ENCODE measurements around the gene KAT5. TPM values are rescaled to one million over a fixed set of nuclear protein-coding genes. Genes with fewer than 3 reads are reported as not detected.
"Not testable (repeated sequence)": the region's sequence is repeated elsewhere in the genome, so short reads cannot be mapped to it uniquely, and the experiment has no call there.

The KAT5 gene
- total RNA-seq, 1 donor from 2014 or later = 72.3 TPM

- peaks cover 18% of the 10 kb centered on the region for H3K27me3 Mint-ChIP-seq
- H3K9me3 Mint-ChIP-seq = no peaks in the 10 kb centered on the region
- peaks cover 3% of the 10 kb centered on the region for H3K4me1 Mint-ChIP-seq
- intact Hi-C loops (cut with micrococcal nuclease) = no loop called here
- no peak overlapping the region for H3K4me3 Mint-ChIP-seq
- no peak overlapping the region for H3K27ac Mint-ChIP-seq
- H3K36me3 Mint-ChIP-seq (ENCODE audit: low read depth) = no peaks in the 10 kb centered on the region
- DNase-seq = no peak
These were observed 13.8 kb upstream of the KAT5 start for GRCh38 chr11:65698205-65698604.

DNA sequence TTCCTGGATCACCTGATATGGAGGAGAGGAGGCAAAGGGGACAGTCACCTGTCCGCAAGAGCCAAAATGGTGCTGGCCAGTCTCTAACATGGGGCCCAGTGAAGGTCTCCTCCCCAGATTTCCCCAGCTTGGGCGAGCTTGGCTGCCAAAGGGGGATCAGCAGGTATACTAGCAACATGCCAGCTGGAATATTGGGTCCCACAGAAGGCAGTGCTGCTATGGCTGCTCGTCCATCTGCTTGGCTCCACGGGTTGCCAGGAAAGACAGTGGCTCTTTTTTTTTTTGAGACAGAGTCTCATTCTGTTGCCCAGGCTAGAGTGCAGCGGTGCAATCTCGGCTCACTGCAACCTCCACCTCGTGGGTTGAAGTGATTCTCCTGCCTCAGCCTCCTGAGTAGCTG is 12.7 kb upstream of the KAT5 start:
- Mint-ChIP-seq H3K36me3 (ENCODE audit: low read depth) (no peaks in the 10 kb centered on the region), H3K27ac (no peak overlapping the region), H3K4me3 (no peak overlapping the region), H3K4me1 (peaks cover 3% of the 10 kb centered on the region), H3K9me3 (no peaks in the 10 kb centered on the region), H3K27me3 (peaks cover 20% of the 10 kb centered on the region)
- no peak for DNase-seq
- intact Hi-C loops (cut with micrococcal nuclease) = no loop called here

DNA sequence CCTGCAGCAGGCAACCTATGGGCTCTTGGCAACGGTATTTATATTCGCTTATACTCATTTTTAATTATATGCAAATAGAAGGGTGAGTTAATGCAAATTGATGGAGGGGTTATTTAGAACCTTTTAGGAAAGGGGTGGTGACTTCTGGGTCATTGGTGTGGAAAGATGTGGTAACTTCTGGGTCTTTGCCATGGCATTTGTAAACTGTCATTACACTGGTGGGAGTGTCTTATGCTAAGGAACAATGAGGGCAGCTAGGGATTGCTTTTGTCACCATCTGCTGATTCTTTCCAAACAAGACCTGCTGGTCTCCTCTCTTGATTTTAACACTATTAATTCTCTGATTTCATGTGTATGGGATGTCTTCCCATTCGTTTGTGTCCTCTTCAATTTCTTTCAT is 11.7 kb upstream of the KAT5 start:
- H3K4me3 Mint-ChIP-seq = no peak overlapping the region
- no peak for DNase-seq
- H3K27ac Mint-ChIP-seq = no peak overlapping the region
- intact Hi-C loops (cut with micrococcal nuclease) = no loop called here
- no peaks in the 10 kb centered on the region for H3K36me3 Mint-ChIP-seq (ENCODE audit: low read depth)
- no peaks in the 10 kb centered on the region for H3K9me3 Mint-ChIP-seq
- H3K4me1 Mint-ChIP-seq = peaks cover 3% of the 10 kb centered on the region
- H3K27me3 Mint-ChIP-seq = peaks cover 20% of the 10 kb centered on the region

DNA sequence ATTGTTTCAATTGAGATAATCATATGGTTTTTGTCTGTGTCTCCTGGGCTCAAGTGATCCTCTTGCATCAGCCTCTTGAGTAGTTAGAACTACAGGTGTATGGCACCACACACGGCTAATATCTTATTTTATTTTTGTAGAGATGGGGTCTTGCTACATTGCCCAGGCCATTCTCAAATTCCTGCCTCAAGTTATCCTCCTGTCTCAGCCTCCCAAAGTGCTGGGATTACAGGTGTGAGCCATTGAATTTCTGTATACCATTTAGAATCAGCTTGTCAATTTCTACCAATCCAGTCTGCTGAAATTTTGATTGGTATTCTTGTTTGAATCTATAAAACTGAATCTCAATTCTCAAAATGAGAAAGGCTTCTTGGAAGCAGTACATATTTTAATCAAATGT is 10.4 kb upstream of the KAT5 start:
- intact Hi-C loops (cut with micrococcal nuclease) = no loop called here
- H3K36me3 Mint-ChIP-seq (ENCODE audit: low read depth) = no peaks in the 10 kb centered on the region
- peaks cover 4% of the 10 kb centered on the region for H3K4me1 Mint-ChIP-seq
- DNase-seq = no peak
- no peak overlapping the region for H3K4me3 Mint-ChIP-seq
- H3K27me3 Mint-ChIP-seq = peaks cover 20% of the 10 kb centered on the region
- H3K27ac Mint-ChIP-seq = no peak overlapping the region
- H3K9me3 Mint-ChIP-seq = no peaks in the 10 kb centered on the region

DNA sequence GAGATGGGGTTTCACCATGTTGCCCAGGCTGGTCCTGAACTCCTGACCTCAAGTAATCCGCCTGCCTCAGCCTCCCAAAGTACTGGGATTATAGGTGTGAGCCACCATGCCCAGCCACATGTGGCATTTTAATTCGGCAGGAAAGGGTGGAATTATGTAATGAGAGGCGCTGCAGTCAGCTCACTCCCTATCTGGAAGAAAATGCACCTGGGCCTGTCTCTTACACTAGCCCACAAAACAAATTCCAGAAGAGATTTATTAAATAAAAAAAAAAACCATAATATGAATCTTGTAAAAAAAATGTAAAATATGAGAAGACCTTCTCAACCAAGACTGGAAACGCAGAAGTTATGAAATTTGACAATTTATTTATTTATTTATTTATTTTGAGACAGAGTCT is 8.2 kb upstream of the KAT5 start:
- no peaks in the 10 kb centered on the region for H3K36me3 Mint-ChIP-seq (ENCODE audit: low read depth)
- no peak overlapping the region for H3K27ac Mint-ChIP-seq
- H3K4me1 Mint-ChIP-seq = peaks cover 10% of the 10 kb centered on the region
- H3K4me3 Mint-ChIP-seq = no peak overlapping the region
- H3K27me3 Mint-ChIP-seq = peaks cover 17% of the 10 kb centered on the region
- no peaks in the 10 kb centered on the region for H3K9me3 Mint-ChIP-seq
- DNase-seq = no peak
- intact Hi-C loops (cut with micrococcal nuclease) = no loop called here

DNA sequence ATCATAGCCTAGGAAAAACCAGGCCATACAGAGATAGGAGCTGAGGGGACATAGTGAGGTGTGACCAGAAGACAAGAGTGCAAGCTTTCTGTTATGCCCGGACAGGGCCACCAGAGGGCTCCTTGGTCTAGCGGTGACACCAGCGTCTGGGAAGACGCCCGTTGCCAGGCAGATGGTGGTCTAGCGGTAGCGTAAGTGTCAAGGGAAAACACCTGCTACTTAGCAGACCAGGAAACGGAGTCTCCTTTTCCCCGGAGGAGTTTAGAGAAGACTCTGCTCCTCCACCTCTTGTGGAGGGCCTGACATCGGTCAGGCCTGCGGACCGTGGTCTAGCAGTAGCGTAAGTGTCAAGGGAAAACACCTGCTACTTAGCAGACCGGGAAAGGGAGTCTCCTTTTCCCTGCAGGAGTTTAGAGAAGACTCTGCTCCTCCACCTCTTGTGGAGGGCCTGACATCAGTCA is 5.7 kb upstream of the KAT5 start:
- H3K27ac Mint-ChIP-seq; H3K9me3 Mint-ChIP-seq; H3K36me3 Mint-ChIP-seq (ENCODE audit: low read depth); H3K4me3 Mint-ChIP-seq: not testable (repeated sequence)
- peak; percentile 93 for DNase-seq
- intact Hi-C loops (cut with micrococcal nuclease) = loop anchor here (1.0 kb wide), 2 partner anchors 112 to 283 kb away; no protein-coding TSS in a partner anchor
- peaks cover 10% of the 10 kb centered on the region for H3K27me3 Mint-ChIP-seq
- H3K4me1 Mint-ChIP-seq = peaks cover 12% of the 10 kb centered on the region

DNA sequence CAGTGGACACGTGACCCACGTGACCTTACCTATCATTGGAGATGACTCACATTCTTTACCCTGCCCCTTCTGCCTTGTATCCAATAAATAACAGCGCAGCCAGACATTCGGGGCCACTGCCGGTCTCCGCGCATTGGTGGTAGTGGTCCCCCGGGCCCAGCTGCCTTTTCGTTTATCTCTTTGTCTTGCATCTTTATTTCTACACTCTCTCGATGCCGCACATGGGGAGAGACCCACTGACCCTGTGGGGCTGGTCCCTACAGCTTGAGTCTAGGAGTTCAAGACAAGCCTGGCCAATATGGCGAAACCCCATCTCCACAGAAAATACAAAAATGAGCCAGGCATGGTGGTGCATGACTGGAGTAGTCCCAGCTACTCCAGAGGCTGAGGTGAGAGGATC is 5.0 kb upstream of the KAT5 start:
- H3K4me3 Mint-ChIP-seq; H3K27ac Mint-ChIP-seq; H3K36me3 Mint-ChIP-seq (ENCODE audit: low read depth); DNase-seq; H3K9me3 Mint-ChIP-seq; intact Hi-C loops (cut with micrococcal nuclease): not testable (repeated sequence)
- Mint-ChIP-seq H3K4me1 (peaks cover 15% of the 10 kb centered on the region), H3K27me3 (peaks cover 10% of the 10 kb centered on the region)

GRCh38 chr11:65708451-65708850 is 3.6 kb upstream of the KAT5 start:
- intact Hi-C loops (cut with micrococcal nuclease) = no loop called here
- Mint-ChIP-seq H3K36me3 (ENCODE audit: low read depth) (peaks cover 8% of the 10 kb centered on the region), H3K9me3 (no peaks in the 10 kb centered on the region), H3K4me1 (peaks cover 21% of the 10 kb centered on the region), H3K27me3 (peaks cover 4% of the 10 kb centered on the region), H3K4me3 (no peak overlapping the region), H3K27ac (no peak overlapping the region)
- DNase-seq = no peak

DNA sequence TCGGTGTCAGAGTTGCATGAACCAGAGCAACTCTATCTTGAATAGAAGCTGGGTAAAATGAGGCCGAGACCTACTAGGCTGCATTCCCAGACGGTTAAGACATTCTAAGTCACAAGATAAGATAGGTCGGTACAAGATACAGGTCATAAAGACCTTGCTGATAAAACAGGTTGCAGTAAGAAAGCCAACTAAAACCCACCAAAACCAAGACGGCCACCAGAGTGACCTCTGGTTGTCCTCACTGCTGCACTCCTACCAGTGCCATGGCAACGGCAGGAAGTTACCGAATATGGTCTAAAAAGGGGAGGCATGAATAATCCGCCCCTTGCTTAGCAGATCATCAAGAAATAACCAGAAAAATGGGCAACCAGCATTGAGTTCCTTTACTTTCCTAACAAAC is 2.4 kb upstream of the KAT5 start:
- Mint-ChIP-seq H3K9me3 (no peaks in the 10 kb centered on the region), H3K27ac (no peak overlapping the region), H3K4me1 (peaks cover 25% of the 10 kb centered on the region), H3K36me3 (ENCODE audit: low read depth) (peaks cover 18% of the 10 kb centered on the region), H3K27me3 (no peaks in the 10 kb centered on the region), H3K4me3 (no peak overlapping the region)
- no peak for DNase-seq
- intact Hi-C loops (cut with micrococcal nuclease) = loop anchor here (5.0 kb wide), 1 partner anchor 183 kb away; the partner anchor contains the start of gene CCDC85B

- no peaks in the 10 kb centered on the region for H3K9me3 Mint-ChIP-seq
- H3K4me1 Mint-ChIP-seq = peaks cover 25% of the 10 kb centered on the region
- no peaks in the 10 kb centered on the region for H3K27me3 Mint-ChIP-seq
- no peak overlapping the region for H3K4me3 Mint-ChIP-seq
- intact Hi-C loops (cut with micrococcal nuclease) = loop anchor here (5.0 kb wide), 1 partner anchor 182 kb away; the partner anchor contains the start of gene CCDC85B
- H3K36me3 Mint-ChIP-seq (ENCODE audit: low read depth) = peaks cover 26% of the 10 kb centered on the region
- peak overlapping the region; percentile 45 for H3K27ac Mint-ChIP-seq
- no peak for DNase-seq
These were observed 1.6 kb upstream of the KAT5 start for GRCh38 chr11:65710421-65710820.

- no peak for DNase-seq
- H3K36me3 Mint-ChIP-seq (ENCODE audit: low read depth) = peaks cover 44% of the 10 kb centered on the region
- H3K4me1 Mint-ChIP-seq = peaks cover 24% of the 10 kb centered on the region
- no peaks in the 10 kb centered on the region for H3K27me3 Mint-ChIP-seq
- H3K9me3 Mint-ChIP-seq = no peaks in the 10 kb centered on the region
- peak overlapping the region; percentile 93 for H3K4me3 Mint-ChIP-seq
- intact Hi-C loops (cut with micrococcal nuclease) = loop anchor here (1.0 to 5.0 kb wide), 6 partner anchors 8 to 577 kb away; partner anchors contain the start of genes AP5B1, BANF1, CCDC85B and CFL1
- peak overlapping the region; percentile 99 for H3K27ac Mint-ChIP-seq
These were observed 603 bp downstream of the KAT5 start for GRCh38 chr11:65712633-65713076.

GRCh38 chr11:65713212-65713969 is 1.3 kb downstream of the KAT5 start:
- Mint-ChIP-seq H3K36me3 (ENCODE audit: low read depth) (peaks cover 50% of the 10 kb centered on the region), H3K9me3 (no peaks in the 10 kb centered on the region), H3K27me3 (no peaks in the 10 kb centered on the region), H3K4me3 (peak overlapping the region; percentile 93), H3K4me1 (peaks cover 26% of the 10 kb centered on the region), H3K27ac (peak overlapping the region; percentile 39)
- intact Hi-C loops (cut with micrococcal nuclease) = loop anchor here (2.0 to 5.0 kb wide), 2 partner anchors 67 to 179 kb away; partner anchors contain the start of genes AP5B1 and CCDC85B
- no peak for DNase-seq

- H3K27me3 Mint-ChIP-seq = no peaks in the 10 kb centered on the region
- no peaks in the 10 kb centered on the region for H3K9me3 Mint-ChIP-seq
- no peak overlapping the region for H3K27ac Mint-ChIP-seq
- intact Hi-C loops (cut with micrococcal nuclease) = loop anchor here (5.0 kb wide), 1 partner anchor 178 kb away; the partner anchor contains the start of gene CCDC85B
- DNase-seq = no peak
- H3K4me3 Mint-ChIP-seq = peak overlapping the region; percentile 30
- peaks cover 60% of the 10 kb centered on the region for H3K36me3 Mint-ChIP-seq (ENCODE audit: low read depth)
- peaks cover 35% of the 10 kb centered on the region for H3K4me1 Mint-ChIP-seq
These were observed 2.4 kb downstream of the KAT5 start for GRCh38 chr11:65714433-65714832.

DNA sequence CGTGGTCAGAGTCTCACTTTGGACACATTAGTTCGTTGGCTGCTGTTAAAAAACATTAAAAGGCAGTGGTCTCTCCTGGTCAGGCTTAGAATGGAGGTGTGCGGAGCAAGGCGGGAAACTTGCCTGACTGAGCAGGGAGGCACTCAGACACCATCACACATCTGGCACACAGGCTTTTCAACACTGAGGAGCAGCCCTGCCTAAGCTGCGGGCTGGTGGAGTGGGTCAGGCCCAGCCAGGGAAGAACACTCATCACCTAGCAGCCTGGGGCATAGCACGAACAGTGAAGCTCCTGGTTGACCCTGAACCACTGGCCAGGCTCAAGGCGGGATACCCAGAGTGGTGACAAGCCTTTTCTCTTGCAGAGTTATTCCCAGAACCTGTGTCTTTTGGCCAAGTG is 4.2 kb downstream of the KAT5 start:
- no peaks in the 10 kb centered on the region for H3K27me3 Mint-ChIP-seq
- peaks cover 40% of the 10 kb centered on the region for H3K4me1 Mint-ChIP-seq
- H3K4me3 Mint-ChIP-seq = no peak overlapping the region
- no peaks in the 10 kb centered on the region for H3K9me3 Mint-ChIP-seq
- peaks cover 68% of the 10 kb centered on the region for H3K36me3 Mint-ChIP-seq (ENCODE audit: low read depth)
- H3K27ac Mint-ChIP-seq = no peak overlapping the region
- intact Hi-C loops (cut with micrococcal nuclease) = no loop called here
- DNase-seq = no peak
